ENCODE results near the gene POLR2E. TPM values are rescaled to one million over a fixed set of nuclear protein-coding genes. Genes with fewer than 3 reads are reported as not detected.

Gene POLR2E
- total and polyA plus RNA-seq, 2 donors (not counting 1 experiment from before 2014, with no cell fraction given): 103 to 121 TPM

DNA sequence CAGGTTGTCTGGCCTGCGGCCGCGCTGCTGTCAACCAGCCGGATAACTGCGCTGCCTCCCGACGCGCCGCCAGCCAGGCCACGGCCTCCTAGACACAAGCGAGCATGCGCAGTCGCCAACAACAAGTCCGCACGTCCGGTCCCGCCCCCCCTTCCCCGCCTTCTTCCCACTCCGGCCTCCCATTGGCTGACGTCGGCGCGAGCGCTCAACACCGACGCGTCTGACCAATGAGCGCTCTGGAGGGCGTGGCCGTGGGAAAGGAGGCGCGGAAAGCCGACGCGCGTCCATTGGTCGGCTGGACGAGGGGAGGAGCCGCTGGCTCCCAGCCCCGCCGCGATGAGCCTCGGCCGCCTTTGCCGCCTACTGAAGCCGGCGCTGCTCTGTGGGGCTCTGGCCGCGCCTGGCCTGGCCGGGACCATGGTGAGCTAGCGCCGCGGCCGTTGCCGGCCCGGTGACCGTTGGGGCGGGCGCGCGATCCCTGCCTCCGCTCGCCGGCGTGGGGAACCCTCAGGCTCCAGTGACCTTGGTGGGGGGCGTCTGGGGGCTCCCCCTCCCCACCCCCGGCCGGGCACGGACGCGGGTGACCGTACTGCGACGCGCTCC, 8.6 kb upstream of the POLR2E start, which contains the start of gene GPX4:
GPX4 (plus strand) TSS at position 287 of the 603 bp plus-strand sequence; CDS start at position 337, 50 bp downstream.
- peaks cover 38% of the 10 kb centered on the region for H3K4me1 Mint-ChIP-seq
- H4K20me1 ChIP-seq (ENCODE audit: control insufficient read depth, insufficient read depth, low read length, poor library complexity, severe bottlenecking): peaks cover 32% of the 10 kb centered on the region
- H3K27me3 ChIP-seq (replicated peaks in 1 of 4; ENCODE audit: control extremely low read depth in 1 of 4, control insufficient read depth in 3 of 4, insufficient read depth in 4 of 4, low read length in 3 of 4): no peaks in the 10 kb centered on the region
- TF ChIP-seq, protein P1, sequence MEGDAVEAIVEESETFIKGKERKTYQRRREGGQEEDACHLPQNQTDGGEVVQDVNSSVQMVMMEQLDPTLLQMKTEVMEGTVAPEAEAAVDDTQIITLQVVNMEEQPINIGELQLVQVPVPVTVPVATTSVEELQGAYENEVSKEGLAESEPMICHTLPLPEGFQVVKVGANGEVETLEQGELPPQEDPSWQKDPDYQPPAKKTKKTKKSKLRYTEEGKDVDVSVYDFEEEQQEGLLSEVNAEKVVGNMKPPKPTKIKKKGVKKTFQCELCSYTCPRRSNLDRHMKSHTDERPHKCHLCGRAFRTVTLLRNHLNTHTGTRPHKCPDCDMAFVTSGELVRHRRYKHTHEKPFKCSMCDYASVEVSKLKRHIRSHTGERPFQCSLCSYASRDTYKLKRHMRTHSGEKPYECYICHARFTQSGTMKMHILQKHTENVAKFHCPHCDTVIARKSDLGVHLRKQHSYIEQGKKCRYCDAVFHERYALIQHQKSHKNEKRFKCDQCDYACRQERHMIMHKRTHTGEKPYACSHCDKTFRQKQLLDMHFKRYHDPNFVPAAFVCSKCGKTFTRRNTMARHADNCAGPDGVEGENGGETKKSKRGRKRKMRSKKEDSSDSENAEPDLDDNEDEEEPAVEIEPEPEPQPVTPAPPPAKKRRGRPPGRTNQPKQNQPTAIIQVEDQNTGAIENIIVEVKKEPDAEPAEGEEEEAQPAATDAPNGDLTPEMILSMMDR (IDR thresholded peaks at IDR 0.05): no peak
- ChIA-PET POLR2A (interaction anchor here (0.6 to 4.0 kb wide), 18 partner anchors 9 to 248 kb away, joined by 3 to 21 read pairs (median 6); partner anchors contain the start of genes ABCA7, ARHGAP45, CIRBP and POLR2E), CTCF (interaction anchor here (1.0 to 1.6 kb wide), 4 partner anchors 9 to 163 kb away, joined by 3 to 6 read pairs (median 3); no protein-coding TSS in a partner anchor)
- H3K36me3 ChIP-seq (replicated peaks in 1 of 2; ENCODE audit: control extremely low read depth in 1 of 2, control insufficient read depth in 1 of 2, extremely low read depth in 1 of 2, insufficient read depth in 2 of 2, low read length in 1 of 2): peaks cover 0 to 17% of the 10 kb centered on the region in 2 experiments
- peak within 1 kb of the TSS; percentile 88 to 100 for H3K27ac ChIP-seq (ENCODE audit: low read length in 2 of 2)
- H2AFZ ChIP-seq (ENCODE audit: insufficient read depth, low read depth, low read length, poor library complexity, severe bottlenecking): peak within 1 kb of the TSS; percentile 27
- H3K27me3 Mint-ChIP-seq: no peaks in the 10 kb centered on the region
- H3K9me3 ChIP-seq (ENCODE audit: control extremely low read depth in 1 of 3, control insufficient read depth in 2 of 3, insufficient read depth in 1 of 3, low read length in 2 of 3): no peaks in the 10 kb centered on the region
- peak; percentile 100 for DNase-seq
- H3K4me3 ChIP-seq (ENCODE audit: control extremely low read depth in 1 of 5, extremely low read depth in 1 of 5, insufficient read depth in 1 of 5, low read depth in 2 of 5, low read length in 4 of 5): peak within 1 kb of the TSS; percentile 42 to 90 (median 80)
- H3K79me2 ChIP-seq (ENCODE audit: control insufficient read depth, insufficient read depth, low read length): peaks cover 6% of the 10 kb centered on the region
- peak within 1 kb of the TSS; percentile 99 for H3K9ac ChIP-seq (ENCODE audit: low read length)
- WGBS (ENCODE audit: insufficient coverage): under 1% methylated on average over 73 of the region's 75 CpGs
- peak; percentile 86 for ATAC-seq (ENCODE audit: low read depth)
- H3K27ac Mint-ChIP-seq: peak within 1 kb of the TSS; percentile 94
- peaks cover 26 to 58% of the 10 kb centered on the region in 2 donors for H3K4me1 ChIP-seq (ENCODE audit: control insufficient read depth in 2 of 2, insufficient read depth in 2 of 2, low read length in 2 of 2)
- intact Hi-C loops (cut with micrococcal nuclease): loop anchor here (1.0 to 5.0 kb wide), 7 partner anchors 9 to 163 kb away; partner anchors contain the start of genes ABCA7, ARHGAP45, ATP5F1D and CIRBP
- H3K4me2 ChIP-seq (replicated peaks; ENCODE audit: low read depth, low read length, poor library complexity, severe bottlenecking): peak within 1 kb of the TSS; percentile 96
- peak within 1 kb of the TSS; percentile 81 for H3K4me3 Mint-ChIP-seq
- H3K9me3 Mint-ChIP-seq (ENCODE audit: insufficient read depth): no peaks in the 10 kb centered on the region

DNA sequence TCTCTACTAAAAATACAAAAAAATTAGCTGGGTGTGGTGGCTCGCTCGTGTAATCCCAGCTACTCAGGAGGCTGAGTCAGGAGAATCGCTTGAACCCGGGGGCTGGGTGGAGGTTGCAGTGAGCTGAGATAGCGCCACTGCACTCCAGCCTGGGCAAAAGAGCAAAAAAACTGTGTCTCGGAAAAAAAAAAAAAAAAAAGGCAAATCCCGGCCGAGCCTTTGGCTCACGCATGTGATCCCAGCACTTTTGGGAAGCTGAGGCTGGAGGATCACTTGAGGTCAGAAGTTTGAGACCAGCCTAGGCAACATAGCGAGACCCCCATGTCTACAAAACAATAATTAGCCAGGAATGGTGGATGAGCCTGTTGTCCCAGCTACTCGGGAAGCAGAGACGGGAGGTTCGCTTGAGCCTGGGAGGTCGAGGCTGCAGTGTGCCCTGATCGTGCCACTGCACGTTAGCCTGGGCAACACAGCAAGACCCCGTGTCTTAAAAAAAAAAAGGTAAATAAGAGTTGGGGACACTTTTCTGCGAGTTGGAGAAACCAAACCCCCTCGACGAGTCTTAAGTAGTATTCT, 8.0 kb upstream of the POLR2E start:
- TF ChIP-seq, protein P1 (IDR thresholded peaks at IDR 0.05): no peak
- no peak for TF ChIP-seq EZH2 (IDR thresholded peaks at IDR 0.05; ENCODE audit: borderline replicate concordance, insufficient read depth, low read depth, low read length, poor library complexity, severe bottlenecking)
- H3K79me2 ChIP-seq (ENCODE audit: control insufficient read depth, insufficient read depth, low read length): peaks cover 6% of the 10 kb centered on the region
- DNase-seq (no peak), ATAC-seq (ENCODE audit: low read depth) (no peak)
- POLR2A ChIA-PET: interaction anchor here (0.6 to 4.0 kb wide), 17 partner anchors 8 to 177 kb away, joined by 3 to 21 read pairs (median 6); partner anchors contain the start of genes ABCA7, ARHGAP45, CIRBP and POLR2E
- peak overlapping the region; percentile 94 for H3K27ac Mint-ChIP-seq
- H3K27me3 Mint-ChIP-seq: no peaks in the 10 kb centered on the region
- H4K20me1 ChIP-seq (ENCODE audit: control insufficient read depth, insufficient read depth, low read length, poor library complexity, severe bottlenecking): peaks cover 32% of the 10 kb centered on the region
- intact Hi-C loops (cut with micrococcal nuclease): loop anchor here (1.0 to 5.0 kb wide), 5 partner anchors 8 to 164 kb away; partner anchors contain the start of genes ABCA7, ARHGAP45, ATP5F1D and CIRBP
- H3K4me2 ChIP-seq (replicated peaks; ENCODE audit: low read depth, low read length, poor library complexity, severe bottlenecking): peak overlapping the region; percentile 96
- peaks cover 40% of the 10 kb centered on the region for H3K4me1 Mint-ChIP-seq
- peaks cover 0 to 15% of the 10 kb centered on the region in 2 experiments for H3K36me3 ChIP-seq (replicated peaks in 1 of 2; ENCODE audit: control extremely low read depth in 1 of 2, control insufficient read depth in 1 of 2, extremely low read depth in 1 of 2, insufficient read depth in 2 of 2, low read length in 1 of 2)
- peaks cover 26 to 58% of the 10 kb centered on the region in 2 donors for H3K4me1 ChIP-seq (ENCODE audit: control insufficient read depth in 2 of 2, insufficient read depth in 2 of 2, low read length in 2 of 2)
- H3K9me3 ChIP-seq (ENCODE audit: control extremely low read depth in 1 of 3, control insufficient read depth in 2 of 3, insufficient read depth in 1 of 3, low read length in 2 of 3): no peaks in the 10 kb centered on the region
- CTCF ChIA-PET: interaction anchor here (0.6 to 2.7 kb wide), 8 partner anchors 10 to 172 kb away, joined by 3 to 14 read pairs (median 4); no protein-coding TSS in a partner anchor
- H2AFZ ChIP-seq (ENCODE audit: insufficient read depth, low read depth, low read length, poor library complexity, severe bottlenecking): no peak overlapping the region
- 53% methylated on average over 10 of the region's 20 CpGs for WGBS (ENCODE audit: insufficient coverage)
- H3K4me3 Mint-ChIP-seq: peak overlapping the region; percentile 81
- peak overlapping the region; percentile 50 for H3K9ac ChIP-seq (ENCODE audit: low read length)
- H3K4me3 ChIP-seq (ENCODE audit: control extremely low read depth in 1 of 5, extremely low read depth in 1 of 5, insufficient read depth in 1 of 5, low read depth in 2 of 5, low read length in 4 of 5): peak overlapping the region in 4 of 5 experiments; percentile 8 to 35 (median 18)
- no peaks in the 10 kb centered on the region for H3K9me3 Mint-ChIP-seq (ENCODE audit: insufficient read depth)
- no peaks in the 10 kb centered on the region for H3K27me3 ChIP-seq (replicated peaks in 1 of 4; ENCODE audit: control extremely low read depth in 1 of 4, control insufficient read depth in 3 of 4, insufficient read depth in 4 of 4, low read length in 3 of 4)
- peak overlapping the region; percentile 60 to 100 for H3K27ac ChIP-seq (ENCODE audit: low read length in 2 of 2)

All from B cell (primary cell).